ELR (cell line): ENCODE measurements around the gene PLCB2.
A peak's percentile ranks its signal among the peaks of the same experiment; 100 is the strongest.

Source experiments
- DNase-seq: peaks from one replicate; pipeline ENCODE4 v3.0.0-alpha.2; 2015; ENCODE audit warnings: low read depth

The PLCB2 gene

DNA sequence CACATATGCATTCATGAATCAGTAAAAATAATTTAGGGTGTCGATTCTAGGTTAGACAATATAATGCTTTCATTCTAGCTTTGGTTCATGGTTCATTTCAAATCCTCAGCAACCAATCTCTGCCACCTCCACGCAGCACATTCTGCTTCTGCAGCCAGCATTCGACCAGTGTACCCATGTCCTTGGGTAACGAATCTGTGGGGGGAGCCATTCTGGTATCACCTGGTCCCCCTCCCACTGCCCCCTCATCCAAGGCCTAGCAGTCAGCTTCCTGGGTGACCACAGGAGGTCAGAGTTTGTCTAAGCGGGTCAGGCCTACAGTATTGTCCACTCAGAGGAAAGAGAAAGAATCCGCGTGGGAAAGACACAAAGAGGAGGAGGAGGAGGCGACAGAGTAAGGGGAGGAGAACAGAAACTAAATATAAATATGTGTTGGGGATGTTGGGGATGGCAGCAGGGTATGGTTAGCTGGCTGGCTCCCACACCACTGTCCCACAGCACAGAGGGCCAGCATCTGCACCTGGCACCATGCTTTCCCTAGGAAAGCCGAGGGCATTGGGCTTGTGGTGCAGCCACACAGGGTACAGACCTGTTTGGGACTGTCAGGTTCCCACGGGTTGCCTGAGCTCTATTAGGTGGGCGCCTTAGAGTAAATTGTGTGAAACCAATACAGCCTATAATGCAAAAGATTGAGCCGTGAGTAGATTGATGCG is 56.8 kb downstream of the PLCB2 start:
- no peak for DNase-seq

DNA sequence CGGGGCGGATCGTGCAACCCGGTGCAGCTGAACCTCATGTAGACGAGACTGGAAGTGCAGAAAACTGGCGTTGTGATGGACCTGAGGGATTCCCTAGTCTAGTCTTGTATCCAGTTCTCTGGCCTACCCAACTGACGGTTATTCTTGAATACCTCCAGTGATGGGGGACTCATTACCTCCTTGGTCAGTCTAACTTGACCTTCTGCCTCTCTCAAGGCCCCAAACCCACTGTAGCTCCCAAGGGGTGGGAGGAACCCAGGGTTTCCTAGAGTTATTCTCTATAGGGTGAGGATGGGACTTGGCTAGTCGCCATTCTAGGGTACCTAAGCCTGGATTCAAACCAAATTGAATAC is 57.5 kb downstream of the PLCB2 start:
- no peak for DNase-seq

DNA sequence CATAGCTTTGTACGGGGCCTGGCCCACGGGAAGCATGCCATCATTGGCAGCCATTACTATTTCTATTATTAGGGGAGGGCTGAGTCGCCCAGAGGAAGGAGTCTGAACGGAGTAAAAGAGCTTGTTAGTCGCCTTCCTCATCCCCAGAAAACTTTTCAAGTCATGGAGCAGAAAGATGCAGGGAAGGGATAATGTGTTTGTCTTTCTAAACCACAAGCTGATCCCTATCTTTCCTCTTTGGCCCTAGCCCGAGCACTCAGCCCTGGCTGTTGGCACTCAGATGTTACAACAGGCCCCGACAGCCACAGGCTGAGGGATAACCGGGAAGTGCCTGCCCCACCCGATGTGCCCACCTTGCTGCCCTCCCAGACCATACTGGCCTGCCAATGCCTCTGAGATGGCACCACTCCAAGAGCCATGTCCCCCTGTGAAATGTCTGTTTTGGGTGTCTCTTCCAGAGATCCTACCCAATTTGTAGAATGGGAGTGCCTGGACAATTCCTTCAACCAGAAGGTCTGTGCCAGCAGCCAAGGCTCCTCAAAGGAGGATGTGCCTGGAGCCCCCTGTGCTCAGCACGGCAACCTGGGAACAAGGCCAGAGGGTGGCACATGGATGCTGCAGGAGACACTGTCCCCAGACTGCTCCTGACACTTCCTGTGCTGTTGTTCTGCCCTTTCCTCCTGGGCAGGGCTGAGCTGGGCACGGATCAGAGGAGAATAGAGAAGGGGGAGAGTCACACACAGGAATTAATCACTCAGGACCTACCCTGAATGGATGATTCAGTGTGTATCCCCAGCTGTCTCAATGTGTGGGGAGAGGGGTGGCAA is 58.0 kb downstream of the PLCB2 start:
- DNase-seq, result peak; percentile 68

DNA sequence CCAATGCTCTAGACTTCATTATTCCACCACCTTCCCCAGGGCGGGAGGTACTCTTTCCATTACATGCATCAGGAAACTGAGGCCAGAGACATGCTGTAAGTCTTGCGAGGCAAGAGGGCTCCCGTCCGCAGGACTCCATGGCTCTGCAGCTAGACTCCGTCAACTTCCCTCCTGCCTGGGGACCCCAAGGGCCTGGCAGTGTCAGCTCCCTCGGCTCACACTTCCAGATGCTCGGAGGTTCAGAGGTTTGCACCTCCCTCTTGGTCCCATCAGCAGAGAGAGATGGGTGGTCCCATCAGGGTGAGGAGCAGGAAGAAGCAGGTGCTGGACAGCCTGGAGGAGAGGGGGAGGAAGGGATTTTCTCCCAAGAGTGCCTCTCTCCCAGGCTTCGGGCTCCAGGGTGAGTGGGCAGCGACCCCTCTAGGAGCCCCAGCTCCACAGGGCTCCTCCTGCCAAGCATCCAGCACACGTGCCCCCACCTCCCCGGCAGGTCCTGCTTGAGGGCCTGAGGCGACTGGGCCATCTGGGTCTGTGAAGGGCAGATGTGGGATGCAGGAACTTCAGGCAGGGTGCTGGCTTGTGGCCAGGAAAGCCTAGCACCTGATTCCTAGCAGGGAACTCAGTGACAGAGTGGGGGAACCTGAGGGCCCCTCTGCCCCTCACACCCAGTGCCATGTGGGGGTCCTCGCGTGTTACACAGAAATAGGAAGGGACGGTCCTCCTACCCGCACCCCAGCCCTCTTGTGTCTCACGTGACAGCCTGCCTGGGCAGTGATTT is 59.5 kb downstream of the PLCB2 start:
- DNase-seq, result no peak

DNA sequence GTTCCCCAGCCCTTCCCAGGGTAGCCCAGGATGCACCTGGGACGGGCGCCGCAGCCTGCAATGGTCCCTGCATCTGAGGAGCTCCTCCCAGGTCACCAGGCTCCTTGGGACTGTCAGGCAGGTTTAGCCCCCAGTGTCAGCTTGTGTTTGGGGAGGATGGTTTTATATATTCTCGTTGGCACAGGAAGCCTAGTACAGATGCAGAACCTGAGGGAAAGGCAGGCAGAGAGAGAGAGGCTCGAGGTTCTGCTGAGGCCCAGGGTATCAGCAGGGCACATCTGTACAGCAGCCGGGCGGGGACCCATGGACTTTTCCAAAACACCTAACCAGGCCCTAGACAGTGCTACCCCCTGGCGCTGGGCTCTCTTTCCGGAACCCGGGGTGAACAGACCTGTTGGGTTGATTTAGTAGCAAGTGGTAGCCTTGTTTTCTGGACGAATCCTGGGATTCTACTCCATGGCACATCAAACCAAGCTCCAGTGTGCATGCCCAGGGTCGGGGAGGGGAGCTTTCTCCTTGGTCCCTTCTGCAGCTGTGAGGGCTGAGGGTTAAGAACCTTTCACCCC is 60.2 kb downstream of the PLCB2 start:
- no peak for DNase-seq

DNA sequence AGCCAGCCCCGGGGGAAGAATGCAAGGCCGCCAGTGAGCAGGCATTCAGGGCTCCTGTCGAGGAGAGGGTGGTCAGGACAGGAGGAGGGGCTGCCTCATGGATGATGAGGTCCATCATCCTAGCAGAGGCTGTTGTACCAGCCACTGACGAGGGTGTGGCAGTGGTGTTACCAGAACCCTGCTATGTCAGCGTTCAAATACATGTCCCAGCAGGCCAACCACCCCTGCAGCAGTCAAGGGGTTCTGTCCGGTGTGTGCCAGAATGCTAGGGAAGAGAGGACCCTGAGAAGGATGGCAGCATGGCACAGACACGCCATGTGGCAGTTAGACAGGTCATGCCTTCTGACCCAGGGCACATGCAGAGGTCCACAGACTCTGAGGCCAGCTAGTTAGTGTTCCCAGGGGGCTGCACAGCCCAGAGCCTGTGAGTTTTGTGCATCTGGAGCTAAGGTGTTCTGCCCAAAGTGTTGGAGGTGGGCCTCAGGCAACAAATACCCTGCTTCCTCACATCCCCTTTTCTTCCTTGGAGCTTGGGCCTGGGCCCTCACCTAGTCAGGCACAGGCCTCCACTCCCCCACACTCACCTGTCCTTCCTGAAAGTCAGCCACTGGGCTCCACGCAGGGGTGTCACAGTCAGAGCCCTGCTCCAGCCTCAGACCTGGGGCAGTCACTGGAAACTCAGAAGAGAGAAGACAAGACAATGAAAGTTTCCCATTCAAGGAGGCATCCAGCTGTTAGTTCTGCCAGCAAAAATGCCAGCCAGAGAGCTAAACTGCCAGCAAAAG is 61.0 kb downstream of the PLCB2 start:
- DNase-seq, result no peak

DNA sequence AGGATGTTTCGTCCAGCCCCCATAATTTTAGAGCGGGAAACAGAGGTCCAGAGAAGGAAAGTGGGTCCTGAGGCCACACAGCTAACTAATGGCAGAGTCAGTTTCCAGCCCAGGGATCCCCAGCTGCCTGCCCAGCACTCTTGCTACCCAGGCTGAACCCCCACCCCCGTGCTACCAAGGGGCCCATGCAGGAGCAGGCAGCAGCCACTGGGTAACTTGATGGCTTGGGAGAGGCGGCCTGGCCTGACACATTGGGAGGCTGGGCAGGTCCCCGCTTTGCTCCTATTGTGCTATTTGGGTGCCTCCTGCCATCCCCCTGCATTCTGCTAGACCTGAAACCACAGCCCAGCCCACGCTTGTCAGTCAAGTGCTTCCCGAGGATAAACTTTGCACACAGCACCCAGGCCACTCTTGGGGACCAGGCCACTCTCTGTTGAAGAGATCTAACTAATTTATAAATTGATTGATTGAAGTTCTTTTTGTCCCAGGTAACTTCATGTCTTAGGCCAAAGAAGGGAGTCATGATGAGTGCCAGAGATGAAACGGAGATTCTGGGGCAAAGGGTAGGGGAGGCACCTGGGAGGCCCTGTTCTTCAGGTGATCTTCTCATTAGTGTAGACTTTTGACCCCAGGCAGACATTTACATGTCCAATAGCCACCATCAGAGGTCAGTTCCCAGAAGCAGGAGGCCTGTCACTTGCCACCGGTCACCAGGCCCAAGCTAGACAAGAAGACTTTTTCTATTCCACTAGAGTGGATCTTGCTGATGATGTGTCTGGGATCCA is 61.9 kb downstream of the PLCB2 start:
- no peak for DNase-seq

DNA sequence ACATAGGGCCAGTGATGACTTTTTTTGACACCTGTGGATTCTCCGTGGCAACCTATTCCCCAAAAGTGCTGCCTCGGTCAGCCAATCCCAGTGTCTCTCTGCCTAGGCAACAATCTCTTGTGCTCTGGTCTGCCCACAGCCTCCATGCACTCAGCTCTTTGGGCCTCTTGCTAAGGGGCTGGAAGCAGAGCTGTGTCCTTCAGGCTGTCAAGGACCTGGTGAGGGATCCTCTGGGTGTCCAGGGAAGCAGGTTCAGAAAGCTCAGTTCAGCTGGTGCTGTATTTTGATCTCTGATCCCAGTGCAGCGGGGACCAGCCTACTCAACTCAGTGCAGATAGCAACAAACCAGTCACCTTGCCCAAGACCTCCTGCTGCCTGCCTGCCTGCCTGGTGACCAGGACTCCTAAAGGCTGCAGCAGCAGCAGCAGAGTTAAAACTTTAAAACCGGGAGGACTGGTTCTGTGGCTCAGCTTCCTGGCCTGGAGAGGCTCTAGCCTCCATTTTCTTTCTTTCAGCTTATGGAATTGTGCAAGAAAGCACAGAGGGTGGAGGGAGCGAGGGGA is 62.7 kb downstream of the PLCB2 start:
- DNase-seq, result no peak

DNA sequence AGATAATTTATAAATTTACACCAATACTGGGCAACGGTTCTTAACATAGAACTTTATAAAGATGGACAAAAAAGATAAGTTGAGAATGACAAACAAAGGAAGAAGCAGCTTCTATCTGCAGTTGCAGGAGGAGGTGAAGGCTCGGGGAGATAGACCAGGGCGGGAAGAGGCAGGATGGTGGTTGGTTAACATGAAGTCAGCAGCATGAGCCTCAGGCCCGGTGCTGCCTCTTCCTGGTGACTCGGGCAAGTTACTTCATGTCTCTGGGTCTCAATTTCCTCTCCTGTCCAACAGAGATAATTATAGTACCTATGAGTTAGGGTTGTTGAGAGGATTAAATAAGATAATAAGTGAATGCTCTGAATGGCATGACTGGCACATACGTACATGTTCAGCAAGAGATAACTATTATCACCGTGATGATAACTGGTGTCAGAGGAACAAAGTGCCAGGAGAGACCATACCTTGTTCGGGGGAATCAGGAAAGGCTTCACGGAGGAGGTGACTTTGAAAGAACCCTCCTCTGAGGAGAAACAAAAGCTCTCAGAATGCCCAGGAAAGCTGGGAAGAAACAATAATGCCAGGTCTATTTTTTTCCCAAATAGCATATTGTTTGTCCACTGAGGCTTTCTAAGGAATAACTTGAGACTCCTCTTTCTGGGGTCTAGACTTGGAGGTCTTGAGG is 64.5 kb downstream of the PLCB2 start:
- peak; percentile 32 for DNase-seq

DNA sequence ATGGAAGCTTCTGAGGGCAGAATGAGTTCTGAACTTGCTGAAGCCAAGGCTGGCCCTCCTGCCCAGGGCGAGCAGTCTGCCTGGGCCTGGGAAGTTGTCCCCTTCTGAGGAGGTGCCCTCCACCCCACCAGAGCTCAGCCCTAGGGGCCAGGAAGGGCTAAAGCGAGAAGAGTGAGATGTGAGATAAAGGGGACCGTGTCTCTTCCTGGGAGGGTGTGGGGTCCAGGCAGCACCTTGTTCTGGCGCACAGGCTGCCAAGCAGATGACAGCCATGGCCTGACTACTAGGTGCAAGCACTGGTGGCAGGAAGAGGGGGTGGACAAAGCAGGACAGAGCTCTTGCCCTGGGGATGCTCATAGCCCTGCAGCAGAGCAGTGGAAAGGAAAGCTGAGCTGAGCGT is 65.1 kb downstream of the PLCB2 start:
- DNase-seq, result no peak

DNA sequence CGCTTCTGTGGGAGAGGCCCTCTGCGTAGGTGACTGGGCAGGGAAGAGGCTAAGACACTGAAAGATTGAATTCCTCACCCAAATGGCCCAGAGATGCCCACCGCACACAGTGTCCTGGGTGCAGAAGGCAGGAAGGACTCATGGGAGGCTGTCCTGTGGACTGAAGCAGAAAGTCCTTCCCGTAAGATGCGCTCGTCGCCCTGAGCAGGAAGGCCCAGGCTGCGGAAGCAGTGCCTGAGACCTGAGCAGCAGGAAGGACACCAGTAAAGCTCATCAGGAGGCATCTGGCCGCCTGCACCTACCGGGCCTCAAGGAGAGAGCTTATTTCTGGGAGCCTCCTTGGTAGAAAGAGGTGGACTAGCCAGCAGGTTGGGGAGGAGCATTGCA is 65.5 kb downstream of the PLCB2 start:
- DNase-seq, result no peak

DNA sequence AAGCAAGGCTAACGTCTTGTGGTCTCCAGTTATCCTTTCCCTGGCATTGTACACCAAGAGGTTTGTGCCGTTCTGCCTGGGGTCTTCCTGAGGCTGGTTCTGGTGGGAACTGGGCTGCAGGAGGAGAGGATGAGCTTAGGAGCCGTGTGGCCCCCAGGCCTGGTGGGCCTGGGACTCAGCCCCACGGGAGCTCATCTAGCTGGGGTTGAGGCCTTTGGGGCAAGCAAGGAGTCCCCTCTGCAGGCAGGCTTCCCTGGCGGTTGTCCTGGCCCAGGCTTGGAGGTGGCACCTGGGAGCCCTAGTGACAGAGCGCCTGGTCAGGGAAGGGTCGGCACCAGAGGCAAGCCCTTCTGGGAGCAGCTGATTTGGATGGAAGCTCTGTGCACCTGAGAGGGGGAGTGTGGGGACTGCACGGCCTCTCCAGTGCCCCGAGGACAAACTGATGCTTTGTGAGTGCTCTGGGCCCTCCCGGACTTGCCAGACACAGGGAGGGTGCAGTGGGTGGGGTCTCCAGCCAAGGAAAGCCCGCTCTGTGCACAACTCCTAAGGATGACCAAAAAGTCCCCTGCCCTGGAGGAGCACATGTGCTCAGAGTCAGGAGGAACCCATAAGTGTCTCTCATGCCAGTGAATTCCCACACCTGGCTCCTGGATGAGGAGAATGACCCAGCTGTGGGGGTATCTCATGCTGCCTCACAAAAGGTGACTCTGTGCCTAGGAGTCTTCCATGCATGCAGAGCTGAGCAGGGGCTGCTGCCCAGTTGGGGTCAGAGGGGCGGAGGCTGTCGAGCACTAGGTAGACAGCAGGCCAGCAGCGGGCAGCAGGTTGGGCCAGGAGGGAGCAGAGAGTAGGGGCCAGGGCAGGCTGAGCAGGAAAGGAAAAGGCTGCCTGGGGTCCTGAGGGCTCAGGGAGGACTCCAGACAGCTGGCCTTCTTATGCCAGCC is 66.2 kb downstream of the PLCB2 start:
- no peak for DNase-seq

DNA sequence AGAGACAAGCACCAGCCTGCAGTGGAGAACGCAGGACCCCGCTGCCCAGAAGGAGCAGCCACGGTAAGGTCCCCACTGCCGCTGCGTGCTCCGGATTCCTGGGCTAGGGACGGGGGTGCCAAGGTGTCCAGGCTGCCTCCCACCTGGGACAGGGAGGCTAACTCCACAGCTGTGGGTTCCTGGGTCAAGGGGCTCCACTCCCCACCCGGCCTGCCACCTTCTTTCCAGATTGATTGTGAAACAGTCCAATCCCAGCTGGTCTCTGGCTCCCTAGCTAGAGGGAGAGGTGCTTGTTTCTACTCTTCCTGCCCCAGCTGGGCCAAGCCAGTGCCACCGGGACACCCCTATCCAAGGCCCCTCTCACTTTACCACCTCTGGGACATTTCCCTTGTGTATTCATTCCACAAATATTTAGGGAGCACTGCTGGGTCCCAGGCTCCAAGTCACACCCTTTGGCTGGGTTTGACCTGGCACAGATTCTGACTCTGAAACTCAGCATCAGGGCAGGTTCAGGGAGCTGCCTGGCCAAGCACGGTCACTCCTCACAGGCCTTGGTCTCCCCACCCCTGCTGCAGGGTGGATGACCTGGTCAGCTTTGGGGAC is 67.0 kb downstream of the PLCB2 start:
- DNase-seq, result no peak

DNA sequence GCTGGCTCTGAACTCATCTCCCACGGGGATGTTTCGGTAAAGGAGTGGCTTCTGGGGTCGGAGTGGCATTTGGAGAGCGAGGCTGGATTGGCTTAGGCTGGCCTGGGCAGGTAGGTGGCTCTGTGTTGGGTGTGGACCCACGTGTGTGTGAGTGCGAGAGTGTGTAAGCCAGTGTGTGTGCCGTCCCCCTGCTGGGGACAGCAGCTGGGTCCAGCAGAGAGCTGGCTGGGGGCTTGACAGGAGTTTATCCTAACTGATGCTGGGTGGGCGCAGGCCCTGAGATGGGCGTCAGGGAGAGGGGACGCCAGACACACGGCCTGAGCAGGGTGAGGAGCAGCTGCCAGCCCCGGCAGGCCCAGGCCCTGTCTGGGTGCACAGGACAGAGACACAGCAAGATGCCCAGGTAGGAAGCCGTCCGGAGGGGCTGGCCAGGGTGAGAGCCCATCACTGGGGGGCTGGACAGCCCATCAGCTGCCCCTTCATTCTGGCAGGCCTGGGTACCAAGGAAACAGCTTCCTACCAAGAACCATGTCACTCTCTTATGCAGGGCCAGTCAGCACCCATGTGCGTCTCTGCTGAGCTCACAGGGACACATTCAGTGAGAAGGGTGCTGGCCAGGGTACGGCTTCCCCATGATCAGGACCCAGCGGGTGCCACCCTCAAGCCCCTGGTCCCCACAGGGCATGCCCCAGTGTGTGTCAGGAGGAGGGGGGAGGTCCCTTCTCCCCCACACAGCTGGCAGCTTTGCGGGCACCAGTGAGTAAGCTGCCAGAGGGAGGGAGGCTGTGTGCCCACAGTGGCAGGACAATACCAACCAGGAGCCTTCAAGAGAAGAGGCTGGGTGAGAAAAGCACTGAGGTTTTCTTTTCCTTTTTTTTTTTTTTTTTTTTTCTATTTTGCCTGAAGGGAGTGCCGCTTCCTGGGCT is 67.8 kb downstream of the PLCB2 start:
- no peak for DNase-seq

DNA sequence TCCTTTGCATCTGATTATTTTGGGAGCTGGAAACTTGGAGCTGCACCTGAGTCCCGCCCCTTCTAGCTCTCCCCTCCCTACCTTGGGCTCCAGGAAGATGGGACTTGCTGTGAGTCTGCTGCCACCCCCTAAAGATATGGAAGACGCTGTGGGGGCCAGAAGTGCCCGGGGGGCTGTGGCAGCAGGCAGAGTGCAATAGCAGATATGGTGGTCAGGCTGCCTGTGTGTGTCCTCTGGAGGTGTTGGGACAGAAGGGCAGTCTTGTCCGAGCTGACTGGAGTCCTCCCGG is 68.4 kb downstream of the PLCB2 start:
- no peak for DNase-seq

DNA sequence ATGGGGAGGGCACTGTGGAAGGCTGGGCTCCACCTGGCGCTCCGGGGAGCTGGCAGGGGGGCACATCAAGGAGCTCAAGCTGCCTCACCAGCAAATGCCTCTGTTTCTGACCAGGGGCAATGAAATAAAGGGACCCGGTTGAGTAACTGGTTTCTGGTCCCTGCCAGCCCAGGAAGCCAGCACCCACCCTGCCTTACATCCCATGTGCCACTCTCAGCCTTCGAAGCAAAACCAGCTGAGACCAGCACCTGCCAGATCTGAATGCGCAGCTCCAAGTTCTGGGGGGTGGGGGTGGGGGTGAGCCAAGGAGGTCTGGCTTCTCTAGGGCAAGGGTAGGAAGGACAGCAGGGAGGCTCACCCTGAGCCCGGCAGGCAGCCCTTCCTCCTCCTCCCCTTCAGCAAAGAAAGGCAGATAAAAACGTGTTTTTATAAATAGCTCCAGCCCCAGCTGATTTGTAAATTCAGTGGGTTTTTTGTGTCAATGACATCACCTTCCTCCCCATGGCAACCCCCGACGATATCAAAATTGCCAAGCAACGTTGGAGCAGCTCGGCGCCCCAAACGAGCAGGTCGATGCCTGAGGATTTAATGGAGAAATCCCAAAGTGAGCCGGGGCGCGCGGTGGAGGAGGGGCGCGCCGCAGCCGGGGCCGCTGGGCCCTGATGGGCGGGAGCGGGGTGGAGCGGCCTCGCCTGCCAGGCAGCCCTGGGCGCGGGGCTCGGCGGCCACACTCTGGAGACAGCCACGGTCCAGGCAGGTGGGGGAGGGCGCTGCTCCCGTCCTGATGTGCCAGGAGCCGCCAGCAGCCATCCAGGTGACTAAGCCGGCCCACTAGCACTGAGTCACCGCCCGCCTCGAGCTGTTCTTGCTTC is 69.0 kb downstream of the PLCB2 start, which contains the start of gene PAK6:
PAK6 (plus strand) TSS at position 532 of the 872 bp plus-strand sequence. CDS start 25,723 bp downstream, outside the sequence.
- peak; percentile 80 for DNase-seq
